ENCODE results near the gene TUBGCP6.

GRCh38 chr22:50208430-50208938 is 36.3 kb downstream of the TUBGCP6 start:
- no peak for TF ChIP-seq NFRKB (IDR thresholded peaks at IDR 0.05)
- no peak for TF ChIP-seq FOXA1 (IDR thresholded peaks at IDR 0.05)
- TF ChIP-seq HDGF (IDR thresholded peaks at IDR 0.05; ENCODE audit: borderline replicate concordance): no peak
- TF ChIP-seq TARDBP (IDR thresholded peaks at IDR 0.05): no peak
- TF ChIP-seq FOXM1 (IDR thresholded peaks at IDR 0.05; ENCODE audit: borderline replicate concordance): no peak
- no peak for TF ChIP-seq PKNOX1 (IDR thresholded peaks at IDR 0.05)
- TF ChIP-seq BHLHE40 (IDR thresholded peaks at IDR 0.05; ENCODE audit: borderline replicate concordance): no peak
- TF ChIP-seq SP1 (IDR thresholded peaks at IDR 0.05): no peak
- TF ChIP-seq ELF4 (IDR thresholded peaks at IDR 0.05): no peak
- no peak for TF ChIP-seq ZNF384 (IDR thresholded peaks at IDR 0.05)
